Amniotic stem cell (primary cell): ENCODE results near the gene CMTR2.

ENCODE experiments used
- DNase-seq: peaks from one replicate; lab custom pipeline; 2025; lab: John Stamatoyannopoulos, UW

The CMTR2 gene

DNA sequence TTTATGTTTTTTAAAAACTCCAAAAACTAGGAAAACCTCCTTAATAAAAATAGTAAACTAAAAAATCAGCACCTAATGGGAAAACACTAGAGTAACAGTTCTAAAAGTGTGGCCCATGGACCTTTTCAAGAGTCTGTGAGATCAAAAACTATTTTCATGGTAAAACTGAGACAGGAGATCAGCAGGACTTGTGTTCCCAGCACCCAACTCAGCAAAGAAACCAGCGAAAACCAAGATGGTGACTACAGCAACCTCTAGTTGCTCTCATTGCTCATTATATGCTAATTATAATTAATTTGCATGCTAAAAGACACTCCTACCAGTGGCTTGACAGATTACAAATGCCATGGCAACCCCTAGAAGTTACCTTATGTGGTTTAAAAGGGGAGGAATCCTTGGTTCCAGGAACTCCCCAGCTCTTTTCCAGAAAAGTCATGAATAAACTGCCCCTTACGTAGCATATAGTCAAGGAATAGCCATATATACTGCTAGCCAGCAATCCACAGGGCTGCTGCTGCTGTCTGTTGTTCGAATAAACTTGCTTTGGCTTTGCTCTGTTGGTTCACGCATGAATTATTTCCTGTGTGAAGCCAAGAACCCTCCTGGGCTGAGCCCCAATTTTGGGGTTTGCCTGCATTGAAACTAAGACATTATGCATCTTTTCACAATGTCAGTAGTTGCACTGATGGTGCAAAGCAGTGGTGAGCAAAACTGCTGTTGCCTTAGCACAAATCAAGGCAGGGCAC is 12.4 kb downstream of the CMTR2 start:
- DNase-seq, result no peak

DNA sequence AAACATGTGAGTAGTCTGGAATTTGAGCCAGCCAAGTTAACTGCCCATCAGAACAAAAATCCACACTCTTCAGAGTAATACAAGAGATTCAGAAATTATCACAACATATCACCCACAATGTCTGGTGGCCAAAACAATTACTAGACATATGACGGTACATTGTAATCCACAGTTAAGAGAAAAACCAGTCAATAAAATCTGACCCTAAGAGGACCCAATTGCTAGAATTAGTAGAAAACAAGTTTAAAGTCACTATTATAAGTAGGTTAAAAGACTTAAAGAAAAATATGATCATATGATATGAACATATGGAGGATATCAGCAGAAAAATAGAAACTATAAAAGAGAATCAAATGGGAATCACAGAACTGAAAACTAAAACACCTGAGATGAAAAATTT is 15.8 kb downstream of the CMTR2 start:
- no peak for DNase-seq

DNA sequence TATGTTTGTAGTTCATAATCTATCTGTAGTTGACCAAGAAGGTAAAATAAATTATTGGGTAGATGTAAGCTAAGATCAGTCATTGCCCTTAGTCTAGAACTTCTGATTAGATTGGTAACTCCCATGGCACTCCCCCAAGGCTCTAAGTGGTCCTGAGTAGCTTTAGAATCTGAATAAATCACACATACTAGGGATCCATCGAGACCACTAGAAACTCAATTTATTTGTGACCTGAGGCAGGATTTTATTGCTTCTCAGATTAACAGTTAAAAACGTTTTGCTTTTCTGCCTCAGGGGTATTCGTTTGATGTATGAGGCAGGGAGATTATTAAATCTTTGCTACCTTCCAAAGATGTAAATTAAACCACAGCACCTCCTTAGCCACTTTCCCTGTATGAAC is 24.9 kb downstream of the CMTR2 start:
- DNase-seq, result no peak

DNA sequence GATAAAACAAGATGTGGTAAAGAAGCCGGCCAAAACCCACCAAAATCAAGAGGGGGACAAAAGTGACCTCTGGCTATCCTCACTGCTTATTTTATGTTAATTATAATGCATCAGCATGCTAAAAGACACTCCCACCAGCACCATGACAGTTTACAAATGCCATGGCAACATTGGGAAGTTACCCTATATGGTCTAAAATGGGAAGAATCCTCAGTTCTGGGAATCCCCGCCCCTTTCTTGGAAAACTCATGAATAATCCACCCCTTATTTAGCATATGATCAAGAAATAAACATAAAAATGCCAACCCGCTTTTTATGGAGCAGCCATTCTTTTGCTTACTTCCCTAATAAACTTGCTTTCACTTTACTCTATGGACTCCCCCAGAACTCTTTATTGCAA is 25.6 kb downstream of the CMTR2 start:
- DNase-seq, result no peak

- DNase-seq, result no peak
Observed at GRCh38 chr16:71262391-71262790, 26.8 kb downstream of the CMTR2 start.

DNA sequence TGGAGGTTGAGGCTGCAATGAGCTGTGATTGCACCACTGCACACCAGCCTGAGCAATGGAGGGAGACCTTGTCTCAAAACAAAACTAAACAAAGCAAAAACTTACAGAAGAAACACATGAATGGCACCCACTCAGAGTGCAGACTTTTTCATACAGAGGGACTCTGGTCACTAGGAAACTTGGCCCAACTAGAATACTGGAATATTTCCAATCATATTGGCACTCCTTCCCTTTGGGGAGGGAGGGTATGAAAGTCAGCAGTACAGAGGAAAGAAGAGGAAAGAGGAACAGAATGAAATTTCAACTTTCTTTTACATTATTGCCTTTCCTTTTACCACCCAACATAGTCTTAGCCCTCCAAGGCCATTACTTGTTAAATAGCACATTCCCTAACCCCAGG is 28.2 kb downstream of the CMTR2 start:
- DNase-seq, result no peak

- DNase-seq, result no peak
Observed at GRCh38 chr16:71259086-71259485, 30.1 kb downstream of the CMTR2 start.

DNA sequence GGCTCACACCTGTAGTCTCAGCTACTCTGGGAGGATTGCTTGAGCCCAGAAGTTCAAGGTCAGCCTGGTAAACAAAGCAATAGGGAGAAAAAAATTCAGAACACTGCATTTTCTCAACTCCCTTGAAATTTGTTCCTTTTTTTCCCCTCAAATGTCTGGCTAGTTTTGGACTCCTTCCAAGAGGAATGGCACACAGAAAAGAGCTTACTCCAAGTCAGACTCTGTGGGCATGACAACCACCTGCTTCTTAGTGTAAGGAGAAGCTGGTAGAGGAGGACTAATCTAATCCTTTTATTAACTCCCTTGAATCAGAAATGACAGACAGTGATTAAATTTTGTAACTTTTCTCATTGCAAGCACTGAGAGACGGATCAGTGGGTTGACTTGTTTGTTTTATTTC is 30.8 kb downstream of the CMTR2 start:
- no peak for DNase-seq

GRCh38 chr16:71257768-71258167 is 31.4 kb downstream of the CMTR2 start:
- no peak for DNase-seq

- no peak for DNase-seq
Observed at GRCh38 chr16:71255721-71256120, 33.5 kb downstream of the CMTR2 start.

DNA sequence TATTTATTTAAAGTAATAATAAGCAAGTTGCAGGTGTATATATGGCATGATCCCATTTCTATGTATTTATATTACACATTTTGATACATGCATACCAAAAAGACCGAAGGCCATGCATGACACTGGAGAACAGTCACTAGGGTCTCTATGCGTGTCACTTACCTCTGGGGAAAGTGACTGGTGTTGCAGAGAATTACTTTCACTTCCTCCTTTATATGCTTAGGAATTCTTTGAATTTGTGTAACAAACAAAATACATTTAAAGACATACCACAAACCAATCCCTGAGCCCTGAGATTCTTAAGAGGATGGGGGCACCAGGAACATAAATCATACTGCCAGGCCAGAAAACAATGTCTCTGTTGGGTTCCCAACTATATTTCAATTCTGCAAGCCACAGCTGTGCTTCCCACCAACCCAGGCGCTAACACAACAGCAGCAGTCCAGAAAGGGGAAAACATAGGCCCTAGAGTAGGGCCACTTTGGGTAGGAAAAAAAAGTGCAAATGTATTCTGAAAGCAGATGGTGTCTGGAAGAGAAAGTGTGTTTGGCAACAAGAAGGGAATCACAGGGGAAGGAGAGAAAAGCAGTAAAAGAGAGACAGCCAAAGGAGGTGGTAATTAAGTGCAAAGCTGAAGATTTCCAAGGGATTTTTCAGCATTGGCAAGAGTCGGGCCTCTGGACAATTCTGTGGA is 34.2 kb downstream of the CMTR2 start:
- DNase-seq, result no peak

- no peak for DNase-seq
Observed at GRCh38 chr16:71250461-71251235, 38.6 kb downstream of the CMTR2 start.

GRCh38 chr16:71249399-71249798 is 39.8 kb downstream of the CMTR2 start:
- DNase-seq, result no peak

DNA sequence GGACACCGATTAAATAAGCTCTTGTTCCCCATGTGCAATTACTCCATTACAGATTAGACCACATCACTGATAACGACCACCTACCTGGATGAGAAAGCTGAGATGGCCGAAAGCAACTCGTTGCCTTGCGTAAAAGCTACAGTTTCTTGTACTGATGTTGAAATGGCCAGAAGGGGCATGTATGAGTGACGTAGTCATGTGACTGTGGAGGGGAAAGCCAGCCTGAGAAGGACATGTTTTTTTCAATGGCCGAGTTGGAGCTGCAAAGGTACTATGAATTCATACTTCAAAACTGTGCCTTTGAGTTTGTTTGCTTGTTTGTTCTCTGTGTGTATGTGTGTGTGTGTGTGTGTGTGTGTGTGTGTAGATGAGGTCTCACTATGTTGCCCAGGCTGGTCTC is 41.7 kb downstream of the CMTR2 start:
- no peak for DNase-seq

DNA sequence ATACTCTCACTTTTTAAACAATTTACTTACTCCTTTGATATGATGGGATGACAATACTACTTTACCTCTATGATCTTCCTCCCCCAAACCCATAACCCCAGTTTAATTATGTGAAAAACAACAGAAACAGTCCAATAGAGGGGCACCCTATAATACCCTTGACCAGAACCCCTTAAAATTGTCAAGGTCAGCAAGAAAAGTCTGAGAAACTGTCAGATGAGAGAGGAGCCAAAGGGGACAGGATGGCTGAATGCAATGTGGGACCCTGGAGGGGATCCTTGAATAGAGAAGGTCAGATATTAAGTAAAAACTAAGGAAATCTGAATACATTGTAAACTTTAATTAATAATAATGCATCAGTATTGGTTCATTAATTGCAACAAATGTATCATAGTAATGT is 42.9 kb downstream of the CMTR2 start:
- no peak for DNase-seq

DNA sequence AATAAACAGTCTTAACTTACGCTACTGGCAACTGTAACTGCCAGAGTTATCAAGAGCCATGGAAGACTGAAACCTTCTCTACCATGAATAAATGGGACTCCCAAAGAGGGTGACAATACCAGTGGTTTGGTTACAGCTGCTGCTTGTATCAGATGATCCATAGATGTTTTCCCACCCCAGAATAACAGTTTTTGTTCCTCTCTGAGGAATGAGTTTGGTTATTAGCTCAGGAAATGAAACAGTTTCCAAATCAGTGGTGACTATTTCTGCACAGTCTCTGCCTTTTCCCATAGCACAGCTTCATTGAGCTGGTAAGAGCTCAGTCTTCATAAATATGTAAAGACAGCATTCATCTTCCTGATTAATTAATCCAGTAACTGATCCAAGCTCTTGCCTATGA is 44.7 kb downstream of the CMTR2 start:
- no peak for DNase-seq

DNA sequence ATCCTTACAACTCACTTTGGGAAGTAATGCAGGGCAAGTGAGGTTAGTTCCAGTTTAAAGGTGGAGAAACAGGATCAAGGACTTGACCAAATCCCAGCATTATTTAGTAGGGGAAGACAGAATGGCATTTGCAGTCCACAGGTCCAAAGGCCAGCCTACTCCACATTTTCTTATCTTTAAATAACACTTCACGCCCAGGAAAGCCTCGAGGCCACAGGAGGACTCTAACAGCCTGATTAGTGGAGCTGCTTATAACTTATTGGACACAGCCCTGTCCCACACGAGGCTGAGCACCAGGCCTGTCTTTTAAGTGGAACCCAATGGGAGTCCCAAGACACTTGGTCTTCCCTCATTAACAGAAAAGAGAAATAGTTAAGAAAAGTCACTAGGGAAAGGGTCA is 46.6 kb downstream of the CMTR2 start:
- DNase-seq, result no peak

- no peak for DNase-seq
Observed at GRCh38 chr16:71242036-71242435, 47.2 kb downstream of the CMTR2 start.
